HG03469 (cell line): Measurements from ENCODE around the gene MTHFD1L.

ENCODE experiments used
- ATAC-seq: cut with Tn5 transposase; IDR thresholded peaks from one replicate; pipeline ENCODE4 v1.9.1; 2021; ENCODE audit warnings: mild to moderate bottlenecking, moderate library complexity, moderate number of reproducible peaks; ENCODE audit not compliant: unreplicated experiment

Gene MTHFD1L

GRCh38 chr6:150865043-150865405 is 478 bp upstream of the MTHFD1L start:
- no peak for ATAC-seq

- peak; percentile 53 for ATAC-seq
Observed at GRCh38 chr6:150866147-150866990, 867 bp downstream of the MTHFD1L start.

GRCh38 chr6:150866991-150867501 is 1.5 kb downstream of the MTHFD1L start:
- no peak for ATAC-seq

GRCh38 chr6:150868759-150869158 is 3.3 kb downstream of the MTHFD1L start:
- no peak for ATAC-seq

- no peak for ATAC-seq
Observed at GRCh38 chr6:150874179-150874578, 8.7 kb downstream of the MTHFD1L start.

GRCh38 chr6:150875841-150876240 is 10.3 kb downstream of the MTHFD1L start:
- no peak for ATAC-seq

- no peak for ATAC-seq
Observed at GRCh38 chr6:150876598-150876997, 11.1 kb downstream of the MTHFD1L start.

GRCh38 chr6:150877928-150878327 is 12.4 kb downstream of the MTHFD1L start:
- ATAC-seq: no peak

GRCh38 chr6:150878347-150879213 is 13.1 kb downstream of the MTHFD1L start:
- ATAC-seq: no peak

GRCh38 chr6:150880336-150880735 is 14.8 kb downstream of the MTHFD1L start:
- ATAC-seq: no peak

GRCh38 chr6:150881911-150882481 is 16.5 kb downstream of the MTHFD1L start:
- ATAC-seq: no peak

- ATAC-seq: no peak
Observed at GRCh38 chr6:150883521-150883920, 18.0 kb downstream of the MTHFD1L start.

- ATAC-seq: no peak
Observed at GRCh38 chr6:150886155-150886554, 20.7 kb downstream of the MTHFD1L start.

GRCh38 chr6:150887978-150888563 is 22.6 kb downstream of the MTHFD1L start:
- peak; percentile 57 for ATAC-seq

- ATAC-seq: no peak
Observed at GRCh38 chr6:150890346-150890745, 24.8 kb downstream of the MTHFD1L start.

- peak; percentile 41 for ATAC-seq
Observed at GRCh38 chr6:150891888-150892485, 26.5 kb downstream of the MTHFD1L start.

GRCh38 chr6:150894191-150894744 is 28.8 kb downstream of the MTHFD1L start:
- no peak for ATAC-seq

GRCh38 chr6:150894935-150895552 is 29.5 kb downstream of the MTHFD1L start:
- peak; percentile 36 for ATAC-seq

- ATAC-seq: no peak
Observed at GRCh38 chr6:150895928-150896632, 30.6 kb downstream of the MTHFD1L start.
